ENCODE measurements around the gene EIF4G1. TPM values are rescaled to one million over a fixed set of nuclear protein-coding genes. Genes with fewer than 3 reads are reported as not detected.

EIF4G1 gene
- total and polyA plus RNA-seq, 10 of the 15 experiments (the other 5 are each of a cell fraction or from before 2014, with no cell fraction given), result 5.7 to 462 (median 237) TPM

- no peak for TF ChIP-seq ZBTB33 (IDR thresholded peaks at IDR 0.05)
- no peak for TF ChIP-seq ATF7 (IDR thresholded peaks at IDR 0.05; ENCODE audit: low read depth)
- TF ChIP-seq SPI1 (IDR thresholded peaks at IDR 0.05; ENCODE audit: borderline replicate concordance, insufficient read depth, low read depth, low read length), result no peak
- TF ChIP-seq KDM1A (IDR thresholded peaks at IDR 0.05; ENCODE audit: borderline replicate concordance), result no peak
- 0 out of 2 replicates have a peak, but pooled peaks have one; percentile 1 for TF ChIP-seq NR2F1 (conservative IDR thresholded peaks at IDR 0.05)
- no peak for TF ChIP-seq KLF5 (IDR thresholded peaks at IDR 0.05; ENCODE audit: partially characterized antibody)
- no peak for TF ChIP-seq E4F1 (IDR thresholded peaks at IDR 0.05; ENCODE audit: borderline replicate concordance, partially characterized antibody)
- TF ChIP-seq IRF5 (IDR thresholded peaks at IDR 0.05; ENCODE audit: borderline replicate concordance), result no peak
- TF ChIP-seq SMAD1 (IDR thresholded peaks at IDR 0.05; ENCODE audit: low read depth, partially characterized antibody), result no peak
- TF ChIP-seq NFIC (IDR thresholded peaks at IDR 0.05; ENCODE audit: low read depth, low read length), result no peak
- 0 out of 2 replicates have a peak, but pooled peaks have one; percentile 26 for TF ChIP-seq EED (IDR thresholded peaks at IDR 0.05; ENCODE audit: low read depth)
- no peak for TF ChIP-seq CBX5 (IDR thresholded peaks at IDR 0.05; ENCODE audit: low read depth)
- no peak for TF ChIP-seq SUZ12 (IDR thresholded peaks at IDR 0.05; ENCODE audit: unreplicated experiment)
- TF ChIP-seq RELB (IDR thresholded peaks at IDR 0.05; ENCODE audit: low read depth), result no peak
- no peak for TF ChIP-seq TARDBP (IDR thresholded peaks at IDR 0.05; ENCODE audit: borderline replicate concordance)
- TF ChIP-seq YY1 (IDR thresholded peaks at IDR 0.05; ENCODE audit: low read depth, low read length), result no peak
- TF ChIP-seq BCLAF1 (IDR thresholded peaks at IDR 0.05), result no peak
- peak; percentile 40; the same call in 1 of the 2 replicates for TF ChIP-seq POLR2A (IDR thresholded peaks at IDR 0.05; ENCODE audit: low read depth, low read length)
- TF ChIP-seq ATF3 (IDR thresholded peaks at IDR 0.05; ENCODE audit: borderline replicate concordance, extremely low read depth, low read depth, low read length), result no peak
Observed at GRCh38 chr3:184361932-184362667, 47.7 kb downstream of the EIF4G1 start (continued).
